GM18526 (cell line): ENCODE data around the gene CLTC.

Source experiments
- POLR2A ChIP-seq: IDR thresholded peaks from 3 replicates; pipeline ENCODE4 v1.6.1; 2011; ENCODE audit not compliant: insufficient read length; ENCODE audit errors: extremely low read depth

CLTC gene

GRCh38 chr17:59725691-59726090, 106.0 kb downstream of the CLTC start:
- no peak for TF ChIP-seq POLR2A

- TF ChIP-seq POLR2A = no peak
Observed at GRCh38 chr17:59727817-59728533, 108.3 kb downstream of the CLTC start.

- no peak for TF ChIP-seq POLR2A
Observed at GRCh38 chr17:59730268-59730834, 110.7 kb downstream of the CLTC start.

DNA sequence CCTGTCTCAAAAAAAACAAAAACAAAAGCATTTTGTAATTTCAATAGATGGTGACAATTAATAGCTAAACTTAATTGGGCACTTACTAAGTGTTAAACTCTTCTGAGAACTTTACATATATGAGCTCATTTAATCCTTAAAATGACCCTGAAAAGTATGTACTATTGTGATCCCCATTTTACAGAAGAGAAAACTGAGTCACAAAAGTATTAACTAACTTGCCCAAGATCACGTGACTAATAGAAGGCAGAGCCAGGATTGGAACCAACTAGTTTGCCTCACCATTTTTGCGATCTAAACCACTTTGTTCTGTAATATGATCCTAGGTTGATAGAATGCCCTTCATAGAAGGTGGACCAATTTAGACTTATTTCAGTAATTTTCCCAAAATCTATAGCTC, 114.0 kb downstream of the CLTC start:
- TF ChIP-seq POLR2A = no peak

- no peak for TF ChIP-seq POLR2A
Observed at GRCh38 chr17:59734226-59734625, 114.5 kb downstream of the CLTC start.

DNA sequence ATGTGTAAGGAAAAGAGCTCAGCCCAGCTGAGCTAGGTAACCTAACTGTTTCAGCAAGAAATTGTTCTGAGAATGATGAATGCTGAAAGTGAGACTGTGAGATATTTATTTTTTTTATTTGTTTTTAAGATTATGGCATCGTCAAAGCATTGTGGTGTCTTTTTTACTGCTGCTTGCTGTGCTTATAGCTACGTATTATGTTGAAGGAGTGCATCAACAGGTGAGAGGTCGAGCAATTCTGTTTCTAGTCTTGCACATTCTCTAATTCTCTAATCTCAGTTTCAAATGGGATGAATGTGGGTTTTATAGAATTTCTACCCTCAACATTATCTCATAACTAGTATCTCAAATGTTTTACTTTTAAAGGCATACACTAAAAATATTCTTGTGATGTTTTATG, 117.6 kb downstream of the CLTC start:
- no peak for TF ChIP-seq POLR2A

DNA sequence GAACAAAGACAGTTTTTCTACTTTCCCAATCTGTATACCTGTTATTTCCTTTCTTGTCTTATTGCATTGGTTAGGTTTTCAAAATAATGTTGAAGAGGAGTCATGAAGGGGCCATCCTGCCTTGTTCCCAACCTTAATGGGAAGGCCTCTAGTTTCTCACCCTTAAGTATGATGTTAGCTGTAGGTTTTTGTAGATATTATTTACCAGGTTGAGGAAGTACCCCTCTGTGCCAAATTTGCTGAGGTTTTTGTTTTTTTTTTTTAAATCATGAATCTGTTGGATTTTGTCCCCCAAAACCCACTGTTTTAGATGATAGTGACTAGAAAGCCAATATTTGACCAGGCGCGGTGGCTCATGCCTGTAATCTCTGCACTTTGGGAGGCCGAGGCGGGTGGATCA, 124.1 kb downstream of the CLTC start:
- no peak for TF ChIP-seq POLR2A

DNA sequence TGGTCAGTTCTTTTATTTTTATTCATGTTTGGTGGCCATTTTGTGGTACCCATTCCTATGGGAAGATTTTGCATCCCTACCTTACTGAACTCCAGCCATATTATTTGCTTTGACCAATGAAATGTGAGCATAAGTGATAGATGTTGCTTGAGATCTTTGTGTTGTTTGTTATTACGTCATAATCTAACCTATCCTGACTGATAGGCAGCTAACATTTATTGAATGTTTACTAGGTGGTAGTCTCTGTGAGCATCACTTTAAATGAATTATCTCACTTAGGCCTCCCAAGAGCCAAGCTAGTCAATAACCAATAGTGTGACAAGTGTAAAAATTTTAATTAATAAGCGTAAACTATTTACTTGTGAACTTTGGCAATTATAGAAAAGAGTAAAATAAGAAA, 125.3 kb downstream of the CLTC start:
- TF ChIP-seq POLR2A = no peak
